ENCODE measurements around the gene ELL. TPM values are rescaled to one million over a fixed set of nuclear protein-coding genes. Genes with fewer than 3 reads are reported as not detected.

The ELL gene
- total RNA-seq, 1 experiment from 2014 or later, result 14.6 TPM

- H3K36me3 ChIP-seq (ENCODE audit: low read depth), result no peaks in the 10 kb centered on the region
- H4K20me1 ChIP-seq (ENCODE audit: insufficient read depth), result peaks cover 98% of the 10 kb centered on the region
- H3K4me2 ChIP-seq, result peak overlapping the region; percentile 53; the same call in 1 of the 2 replicates
- TF ChIP-seq EZH2 (IDR thresholded peaks at IDR 0.05; ENCODE audit: low read depth) (no peak), CTCF (conservative IDR thresholded peaks at IDR 0.05) (no peak)
- no peaks in the 10 kb centered on the region for H3K9me2 ChIP-seq (ENCODE audit: insufficient read depth)
- intact Hi-C loops (cut with micrococcal nuclease; ENCODE audit: unreplicated experiment), result no loop called here
- H3K9me3 ChIP-seq (ENCODE audit: insufficient read depth, low read depth), result no peaks in the 10 kb centered on the region
- POLR2A ChIA-PET (ENCODE audit: unreplicated experiment), result interaction anchor here (0.6 kb wide), 1 partner anchor 27 kb away, joined by 4 read pairs; no protein-coding TSS in a partner anchor
- peaks cover 24% of the 10 kb centered on the region for H3K4me1 ChIP-seq (replicated peaks; ENCODE audit: insufficient read depth)
- BruUV-seq (replicated peaks), result no TSS peak
- H3K27ac ChIP-seq, result peak overlapping the region; percentile 29
- CTCF ChIA-PET, result interaction anchor here (0.7 to 1.0 kb wide), 2 partner anchors 62 to 260 kb away, joined by 3 to 10 read pairs; partner anchors contain the start of gene KXD1
- no peaks in the 10 kb centered on the region for H3K27me3 ChIP-seq (ENCODE audit: insufficient read depth, low read depth)
- H3F3A ChIP-seq (ENCODE audit: insufficient read depth, low read depth), result peaks cover 35% of the 10 kb centered on the region; the same call in 1 of the 2 replicates
- H2AFZ ChIP-seq, result no peak overlapping the region
- peaks cover 90% of the 10 kb centered on the region for H3K79me2 ChIP-seq (ENCODE audit: low read depth)
- no peak overlapping the region for H3K4me3 ChIP-seq
- DNase-seq, result no peak
Observed at GRCh38 chr19:18495204-18495911, 26.5 kb downstream of the ELL start.

GRCh38 chr19:18494267-18494607 lies 27.6 kb downstream of the ELL start:
- intact Hi-C loops (cut with micrococcal nuclease; ENCODE audit: unreplicated experiment), result no loop called here

More at GRCh38 chr19:18494267-18494607, 27.6 kb downstream of the ELL start:
- H2AFZ ChIP-seq, result no peak overlapping the region
- no peaks in the 10 kb centered on the region for H3K9me2 ChIP-seq (ENCODE audit: insufficient read depth)
- peaks cover 24% of the 10 kb centered on the region for H3K4me1 ChIP-seq (replicated peaks; ENCODE audit: insufficient read depth)
- no peak for TF ChIP-seq EZH2 (IDR thresholded peaks at IDR 0.05; ENCODE audit: low read depth)
- no peak for TF ChIP-seq CTCF (conservative IDR thresholded peaks at IDR 0.05)
- no peaks in the 10 kb centered on the region for H3K27me3 ChIP-seq (ENCODE audit: insufficient read depth, low read depth)
- H3K27ac ChIP-seq, result no peak overlapping the region
- no peak for DNase-seq
- H3K4me3 ChIP-seq, result no peak overlapping the region
- H3K79me2 ChIP-seq (ENCODE audit: low read depth), result peaks cover 89% of the 10 kb centered on the region
- H4K20me1 ChIP-seq (ENCODE audit: insufficient read depth), result peaks cover 98% of the 10 kb centered on the region
- H3K4me2 ChIP-seq, result no peak overlapping the region
- ChIA-PET POLR2A (ENCODE audit: unreplicated experiment) (no interaction called here), CTCF (no interaction called here)
- no peaks in the 10 kb centered on the region for H3K9me3 ChIP-seq (ENCODE audit: insufficient read depth, low read depth)
- H3K36me3 ChIP-seq (ENCODE audit: low read depth), result no peaks in the 10 kb centered on the region
- peaks cover 37% of the 10 kb centered on the region; the same call in 1 of the 2 replicates for H3F3A ChIP-seq (ENCODE audit: insufficient read depth, low read depth)
- no TSS peak for BruUV-seq (replicated peaks)
